ENCODE data around the gene FBXO42. TPM values are rescaled to one million over a fixed set of nuclear protein-coding genes. Genes with fewer than 3 reads are reported as not detected.

FBXO42 gene
- total and polyA plus RNA-seq, 2 donors (not counting 3 experiments of a cell fraction or from before 2014, with no cell fraction given) = 16.3 to 20.4 TPM

DNA sequence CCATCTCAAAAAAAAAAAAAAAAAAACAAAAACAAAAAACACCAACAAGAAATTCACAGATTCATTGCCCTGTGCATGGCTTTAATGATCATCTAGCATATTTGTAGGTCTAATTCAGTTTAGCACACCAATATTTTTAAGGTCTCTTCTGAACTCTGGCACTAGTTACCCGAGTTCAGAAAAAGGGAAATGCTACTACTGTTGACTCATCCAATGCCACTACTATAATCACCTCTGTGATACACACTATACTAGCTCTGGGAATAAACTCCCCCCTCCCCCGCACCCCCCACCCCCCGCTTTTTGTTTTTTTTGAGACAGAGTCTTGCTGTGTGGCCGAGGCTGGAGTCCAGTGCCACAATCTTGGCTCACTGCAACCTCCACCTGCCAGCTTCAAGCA lies 55.6 kb downstream of the FBXO42 start:
- intact Hi-C loops (cut with micrococcal nuclease) (no loop called here), dilution Hi-C loops (cut with MboI; ENCODE audit: extremely low pct_ligation_motif_present, low sequenced_read_pairs) (no loop called here)
- no peak overlapping the region for H3K9ac ChIP-seq (replicated peaks; ENCODE audit: extremely low read depth, insufficient read depth, low read length)
- ChIA-PET POLR2A (no interaction called here), CTCF (interaction anchor here (0.9 kb wide), 1 partner anchor 15 kb away, joined by 3 read pairs; no protein-coding TSS in a partner anchor)
- no peaks in the 10 kb centered on the region for H3K27me3 ChIP-seq (ENCODE audit: control insufficient read depth in 2 of 2, insufficient read depth in 2 of 2, low read length in 2 of 2)
- H3K9me3 ChIP-seq (replicated peaks; ENCODE audit: control insufficient read depth, insufficient read depth, low read length) = no peaks in the 10 kb centered on the region
- BruUV-seq (replicated peaks) = no TSS peak
- no peak overlapping the region for H2AFZ ChIP-seq (ENCODE audit: low read depth, low read length)
- H3K79me2 ChIP-seq (ENCODE audit: control insufficient read depth, insufficient read depth, low read length) = peaks cover 3% of the 10 kb centered on the region
- no peaks in the 10 kb centered on the region for H3K9me1 ChIP-seq (replicated peaks; ENCODE audit: control insufficient read depth, extremely low read depth, insufficient read depth, low read length)
- no peak overlapping the region for H3K27ac ChIP-seq (ENCODE audit: insufficient read depth, low read depth, low read length)
- no peak overlapping the region for H3K4me3 ChIP-seq (replicated peaks in 1 of 3; ENCODE audit: insufficient read depth in 1 of 3, low read depth in 1 of 3, low read length in 3 of 3)
- no peaks in the 10 kb centered on the region for H4K20me1 ChIP-seq (replicated peaks; ENCODE audit: control insufficient read depth, extremely low read depth, insufficient read depth, low read length)
- peaks cover 0 to 3% of the 10 kb centered on the region in 2 experiments for H3K36me3 ChIP-seq (ENCODE audit: control insufficient read depth in 2 of 2, extremely low read depth in 1 of 2, insufficient read depth in 2 of 2, low read length in 2 of 2)
- peaks cover 10% of the 10 kb centered on the region for H3K4me1 ChIP-seq (ENCODE audit: control insufficient read depth, extremely low read depth, insufficient read depth, low read length)
- H3K4me2 ChIP-seq (ENCODE audit: insufficient read depth, low read length) = no peak overlapping the region
- DNase-seq (ENCODE audit: low read depth, low spot score) (no peak), FAIRE-seq (no peak)
- no peak for TF ChIP-seq MYC (IDR thresholded peaks at IDR 0.05; ENCODE audit: low read depth, low read length)
- TF ChIP-seq FOS (IDR thresholded peaks at IDR 0.05; ENCODE audit: borderline replicate concordance, insufficient read depth, low read length) = no peak
- TF ChIP-seq POLR2AphosphoS5 (IDR thresholded peaks at IDR 0.05; ENCODE audit: insufficient read depth, low read depth, low read length) = no peak
- TF ChIP-seq JUN (IDR thresholded peaks at IDR 0.05; ENCODE audit: borderline replicate concordance, insufficient read depth, insufficient read length, low read depth) = no peak
- no peak for TF ChIP-seq POLR2A (IDR thresholded peaks at IDR 0.05; ENCODE audit: low read depth, low read length)
- TF ChIP-seq GATA2 (IDR thresholded peaks at IDR 0.05; ENCODE audit: insufficient read depth, insufficient read length, low read depth, low read length) = no peak
- TF ChIP-seq EZH2 (IDR thresholded peaks at IDR 0.05; ENCODE audit: borderline replicate concordance, low read depth, low read length, severe bottlenecking) = no peak
- TF ChIP-seq, protein P1, sequence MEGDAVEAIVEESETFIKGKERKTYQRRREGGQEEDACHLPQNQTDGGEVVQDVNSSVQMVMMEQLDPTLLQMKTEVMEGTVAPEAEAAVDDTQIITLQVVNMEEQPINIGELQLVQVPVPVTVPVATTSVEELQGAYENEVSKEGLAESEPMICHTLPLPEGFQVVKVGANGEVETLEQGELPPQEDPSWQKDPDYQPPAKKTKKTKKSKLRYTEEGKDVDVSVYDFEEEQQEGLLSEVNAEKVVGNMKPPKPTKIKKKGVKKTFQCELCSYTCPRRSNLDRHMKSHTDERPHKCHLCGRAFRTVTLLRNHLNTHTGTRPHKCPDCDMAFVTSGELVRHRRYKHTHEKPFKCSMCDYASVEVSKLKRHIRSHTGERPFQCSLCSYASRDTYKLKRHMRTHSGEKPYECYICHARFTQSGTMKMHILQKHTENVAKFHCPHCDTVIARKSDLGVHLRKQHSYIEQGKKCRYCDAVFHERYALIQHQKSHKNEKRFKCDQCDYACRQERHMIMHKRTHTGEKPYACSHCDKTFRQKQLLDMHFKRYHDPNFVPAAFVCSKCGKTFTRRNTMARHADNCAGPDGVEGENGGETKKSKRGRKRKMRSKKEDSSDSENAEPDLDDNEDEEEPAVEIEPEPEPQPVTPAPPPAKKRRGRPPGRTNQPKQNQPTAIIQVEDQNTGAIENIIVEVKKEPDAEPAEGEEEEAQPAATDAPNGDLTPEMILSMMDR (IDR thresholded peaks at IDR 0.05; ENCODE audit: extremely low read depth in 1 of 2, insufficient read depth in 1 of 2, low read depth in 1 of 2, low read length in 2 of 2) = no peak
- TF ChIP-seq, protein P2, sequence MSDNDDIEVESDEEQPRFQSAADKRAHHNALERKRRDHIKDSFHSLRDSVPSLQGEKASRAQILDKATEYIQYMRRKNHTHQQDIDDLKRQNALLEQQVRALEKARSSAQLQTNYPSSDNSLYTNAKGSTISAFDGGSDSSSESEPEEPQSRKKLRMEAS (IDR thresholded peaks at IDR 0.05; ENCODE audit: insufficient read depth, insufficient read length) = no peak

All from endothelial cell of umbilical vein (primary cell).